SK-N-SH treated with all-trans-retinoic acid at 6 μM for 48 hours (cell line): Measurements from ENCODE around the gene MRPS9.

Source experiments
- ISL1 ChIP-seq: fragments of 250-450 bp; sonication (Bioruptor Pico); IDR thresholded peaks from 2 replicates; pipeline ENCODE4 v2.1.2; 2022; ENCODE audit warnings: mild to moderate bottlenecking, moderate library complexity
- TCF4 ChIP-seq: fragments of 250-450 bp; sonication (Bioruptor Pico); IDR thresholded peaks from 2 replicates; pipeline ENCODE4 v1.8.0; 2021; ENCODE audit warnings: mild to moderate bottlenecking, moderate library complexity, borderline replicate concordance
- ZFP30 ChIP-seq: fragments of 450-650 bp; formaldehyde crosslinking; IDR thresholded peaks from 2 replicates; pipeline ENCODE4 v1.5.0; 2022; ENCODE audit warnings: mild to moderate bottlenecking, moderate library complexity
- ZNF8 ChIP-seq: fragments of 450-650 bp; formaldehyde crosslinking; IDR thresholded peaks from 2 replicates; pipeline ENCODE4 v1.5.0; 2020; ENCODE audit warnings: mild to moderate bottlenecking, moderate library complexity
- TF ChIP-seq, protein P1 (sequence below): fragments of 250-450 bp; sonication (Bioruptor Pico); IDR thresholded peaks from 2 replicates; pipeline ENCODE4 v1.8.0; 2021; ENCODE audit warnings: low read depth, mild to moderate bottlenecking, moderate library complexity, borderline replicate concordance
- TF ChIP-seq, protein P2 (sequence below): fragments of 250-450 bp; sonication (Bioruptor Pico); IDR thresholded peaks from 2 replicates; pipeline ENCODE4 v1.5.0; 2020; ENCODE audit warnings: mild to moderate bottlenecking, moderate library complexity
- TF ChIP-seq, protein P3 (sequence below): fragments of 250-450 bp; sonication (Bioruptor Pico); IDR thresholded peaks from 2 replicates; pipeline ENCODE4 v1.8.0; 2020; ENCODE audit warnings: mild to moderate bottlenecking, moderate library complexity, borderline replicate concordance

DNA sequence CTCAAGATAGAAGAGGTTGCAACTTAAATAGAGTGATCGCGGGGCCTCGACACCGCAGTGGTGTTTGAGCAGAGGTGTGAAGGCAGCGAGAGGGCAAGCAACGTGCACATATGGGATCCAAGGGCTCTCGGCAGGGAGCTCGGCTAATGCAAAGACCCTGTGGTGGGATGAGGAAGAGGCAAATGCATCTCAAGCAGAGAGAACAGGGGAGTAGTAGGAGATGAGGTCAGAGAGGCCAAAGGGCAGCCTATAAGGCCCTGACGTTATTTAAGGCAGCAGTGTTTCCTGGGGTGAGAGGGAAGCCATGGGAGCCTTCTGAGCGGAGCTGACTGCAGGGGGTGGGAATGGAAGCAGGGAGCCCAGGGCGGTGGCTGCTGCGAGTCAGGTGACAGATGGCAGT is 74.5 kb downstream of the MRPS9 start:
- no peak for TF ChIP-seq ISL1 (CRISPR knock-in tag)
- no peak for TF ChIP-seq ZFP30 (CRISPR knock-in tag)
- TF ChIP-seq, protein P1, sequence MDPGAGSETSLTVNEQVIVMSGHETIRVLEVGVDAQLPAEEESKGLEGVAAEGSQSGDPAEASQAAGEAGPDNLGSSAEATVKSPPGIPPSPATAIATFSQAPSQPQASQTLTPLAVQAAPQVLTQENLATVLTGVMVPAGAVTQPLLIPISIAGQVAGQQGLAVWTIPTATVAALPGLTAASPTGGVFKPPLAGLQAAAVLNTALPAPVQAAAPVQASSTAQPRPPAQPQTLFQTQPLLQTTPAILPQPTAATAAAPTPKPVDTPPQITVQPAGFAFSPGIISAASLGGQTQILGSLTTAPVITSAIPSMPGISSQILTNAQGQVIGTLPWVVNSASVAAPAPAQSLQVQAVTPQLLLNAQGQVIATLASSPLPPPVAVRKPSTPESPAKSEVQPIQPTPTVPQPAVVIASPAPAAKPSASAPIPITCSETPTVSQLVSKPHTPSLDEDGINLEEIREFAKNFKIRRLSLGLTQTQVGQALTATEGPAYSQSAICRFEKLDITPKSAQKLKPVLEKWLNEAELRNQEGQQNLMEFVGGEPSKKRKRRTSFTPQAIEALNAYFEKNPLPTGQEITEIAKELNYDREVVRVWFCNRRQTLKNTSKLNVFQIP (CRISPR knock-in tag): no peak
- no peak for TF ChIP-seq ZNF8 (CRISPR knock-in tag)
- TF ChIP-seq, protein P2, sequence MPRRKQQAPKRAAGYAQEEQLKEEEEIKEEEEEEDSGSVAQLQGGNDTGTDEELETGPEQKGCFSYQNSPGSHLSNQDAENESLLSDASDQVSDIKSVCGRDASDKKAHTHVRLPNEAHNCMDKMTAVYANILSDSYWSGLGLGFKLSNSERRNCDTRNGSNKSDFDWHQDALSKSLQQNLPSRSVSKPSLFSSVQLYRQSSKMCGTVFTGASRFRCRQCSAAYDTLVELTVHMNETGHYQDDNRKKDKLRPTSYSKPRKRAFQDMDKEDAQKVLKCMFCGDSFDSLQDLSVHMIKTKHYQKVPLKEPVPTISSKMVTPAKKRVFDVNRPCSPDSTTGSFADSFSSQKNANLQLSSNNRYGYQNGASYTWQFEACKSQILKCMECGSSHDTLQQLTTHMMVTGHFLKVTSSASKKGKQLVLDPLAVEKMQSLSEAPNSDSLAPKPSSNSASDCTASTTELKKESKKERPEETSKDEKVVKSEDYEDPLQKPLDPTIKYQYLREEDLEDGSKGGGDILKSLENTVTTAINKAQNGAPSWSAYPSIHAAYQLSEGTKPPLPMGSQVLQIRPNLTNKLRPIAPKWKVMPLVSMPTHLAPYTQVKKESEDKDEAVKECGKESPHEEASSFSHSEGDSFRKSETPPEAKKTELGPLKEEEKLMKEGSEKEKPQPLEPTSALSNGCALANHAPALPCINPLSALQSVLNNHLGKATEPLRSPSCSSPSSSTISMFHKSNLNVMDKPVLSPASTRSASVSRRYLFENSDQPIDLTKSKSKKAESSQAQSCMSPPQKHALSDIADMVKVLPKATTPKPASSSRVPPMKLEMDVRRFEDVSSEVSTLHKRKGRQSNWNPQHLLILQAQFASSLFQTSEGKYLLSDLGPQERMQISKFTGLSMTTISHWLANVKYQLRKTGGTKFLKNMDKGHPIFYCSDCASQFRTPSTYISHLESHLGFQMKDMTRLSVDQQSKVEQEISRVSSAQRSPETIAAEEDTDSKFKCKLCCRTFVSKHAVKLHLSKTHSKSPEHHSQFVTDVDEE (CRISPR knock-in tag): no peak
- no peak for TF ChIP-seq TCF4 (CRISPR knock-in tag)
- TF ChIP-seq, protein P3, sequence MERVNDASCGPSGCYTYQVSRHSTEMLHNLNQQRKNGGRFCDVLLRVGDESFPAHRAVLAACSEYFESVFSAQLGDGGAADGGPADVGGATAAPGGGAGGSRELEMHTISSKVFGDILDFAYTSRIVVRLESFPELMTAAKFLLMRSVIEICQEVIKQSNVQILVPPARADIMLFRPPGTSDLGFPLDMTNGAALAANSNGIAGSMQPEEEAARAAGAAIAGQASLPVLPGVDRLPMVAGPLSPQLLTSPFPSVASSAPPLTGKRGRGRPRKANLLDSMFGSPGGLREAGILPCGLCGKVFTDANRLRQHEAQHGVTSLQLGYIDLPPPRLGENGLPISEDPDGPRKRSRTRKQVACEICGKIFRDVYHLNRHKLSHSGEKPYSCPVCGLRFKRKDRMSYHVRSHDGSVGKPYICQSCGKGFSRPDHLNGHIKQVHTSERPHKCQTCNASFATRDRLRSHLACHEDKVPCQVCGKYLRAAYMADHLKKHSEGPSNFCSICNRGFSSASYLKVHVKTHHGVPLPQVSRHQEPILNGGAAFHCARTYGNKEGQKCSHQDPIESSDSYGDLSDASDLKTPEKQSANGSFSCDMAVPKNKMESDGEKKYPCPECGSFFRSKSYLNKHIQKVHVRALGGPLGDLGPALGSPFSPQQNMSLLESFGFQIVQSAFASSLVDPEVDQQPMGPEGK (CRISPR knock-in tag): no peak
